T-helper 17 cell (primary cell): Measurements from ENCODE around the gene SLC15A2. TPM values are rescaled to one million over a fixed set of nuclear protein-coding genes. Genes with fewer than 3 reads are reported as not detected.
"Not testable (repeated sequence)": the region's sequence is repeated elsewhere in the genome, so short reads cannot be mapped to it uniquely, and the experiment has no call there.

ENCODE experiments used
- ATAC-seq: fragments of 150-1000 bp; cut with Tn5 transposase; 2 replicates; pipeline ENCODE4 v1.10.0; 2021; ENCODE audit warnings: mild to moderate bottlenecking, moderate library complexity
- DNase-seq, 3 donors: peaks; one replicate each; pipeline versions ENCODE4 v3.0.0 to v3.0.0-alpha.2; 2020 to 2021
- H3K9me3 ChIP-seq: one replicate; pipeline ENCODE4 v1.7.0; 2013; ENCODE audit warnings: low read length, mild to moderate bottlenecking; ENCODE audit not compliant: control insufficient read depth, poor library complexity, severe bottlenecking
- H3K27ac Mint-ChIP-seq: one replicate; pipeline ENCODE4 v1.8.0; 2022; ENCODE audit warnings: mild to moderate bottlenecking, moderate library complexity, mixed read lengths
- H3K27me3 Mint-ChIP-seq: one replicate; pipeline ENCODE4 v1.8.0; 2022; ENCODE audit warnings: mixed read lengths
- H3K36me3 Mint-ChIP-seq: one replicate; pipeline ENCODE4 v1.8.0; 2022; ENCODE audit warnings: low read depth, mixed read lengths
- H3K4me1 Mint-ChIP-seq: one replicate; pipeline ENCODE4 v1.8.0; 2022; ENCODE audit warnings: mild to moderate bottlenecking, mixed read lengths
- H3K4me3 Mint-ChIP-seq: one replicate; pipeline ENCODE4 v1.8.0; 2022; ENCODE audit warnings: mild to moderate bottlenecking, moderate library complexity, mixed read lengths
- total RNA-seq, 4 donors: library from RNA in 2 of 4; stranded (reverse) in 2 of 4; gene quantifications; one replicate each; pipeline ENCODE4 v1.2.3 and lab custom pipeline; 2022 to 2026

SLC15A2 gene
- total RNA-seq, 2 donors from 2014 or later: 0.44 to 2.6 TPM

DNA sequence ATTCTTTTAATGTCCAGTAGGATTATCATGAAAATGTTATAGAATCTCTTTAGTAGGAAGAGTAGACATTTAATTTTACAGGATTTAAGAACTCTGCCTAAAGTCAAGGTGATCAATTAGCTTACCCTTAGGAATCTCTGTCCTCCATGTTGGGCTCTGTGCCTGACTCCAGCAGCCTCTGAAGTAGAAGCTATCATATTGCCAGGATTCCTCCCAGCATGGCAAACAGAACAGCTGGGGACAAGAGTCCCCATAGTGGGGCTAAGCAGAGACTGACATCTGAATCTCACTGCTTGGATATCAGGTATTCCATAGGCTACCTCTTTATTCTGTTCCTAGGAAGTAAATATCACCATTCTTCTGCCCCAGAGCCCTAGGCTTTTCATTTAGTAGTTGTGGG, 1.5 kb downstream of the SLC15A2 start:
- ATAC-seq: no peak
- Mint-ChIP-seq H3K27ac (no peak overlapping the region), H3K27me3 (no peaks in the 10 kb centered on the region), H3K4me3 (no peak overlapping the region), H3K4me1 (peaks cover 2% of the 10 kb centered on the region), H3K36me3 (peaks cover 4% of the 10 kb centered on the region)
- H3K9me3 ChIP-seq: no peaks in the 10 kb centered on the region
- no peak for DNase-seq

DNA sequence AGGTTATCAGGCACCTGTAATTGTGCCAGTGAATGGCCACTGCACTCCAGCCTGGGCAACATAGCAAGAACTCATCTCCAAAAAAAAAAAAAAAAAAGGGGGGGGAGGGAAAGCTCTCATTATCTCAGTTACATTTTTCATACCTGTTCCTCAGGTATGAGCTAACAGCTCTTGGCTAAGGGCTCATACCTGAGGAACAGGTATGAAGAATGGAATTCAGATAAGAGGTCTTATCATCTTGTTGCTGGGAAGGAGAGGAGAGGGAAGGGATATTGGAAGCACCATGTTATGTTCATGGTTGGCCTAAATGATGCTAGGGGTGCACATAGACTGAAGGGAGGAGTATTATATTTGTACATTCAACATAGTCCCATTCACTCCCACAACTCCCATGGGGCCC, 2.6 kb downstream of the SLC15A2 start:
- peaks cover 4% of the 10 kb centered on the region for H3K36me3 Mint-ChIP-seq
- peaks cover 2% of the 10 kb centered on the region for H3K4me1 Mint-ChIP-seq
- H3K4me3 Mint-ChIP-seq: no peak overlapping the region
- no peak overlapping the region for H3K27ac Mint-ChIP-seq
- no peaks in the 10 kb centered on the region for H3K27me3 Mint-ChIP-seq
- no peaks in the 10 kb centered on the region for H3K9me3 ChIP-seq
- ATAC-seq (no peak), DNase-seq (no peak)

DNA sequence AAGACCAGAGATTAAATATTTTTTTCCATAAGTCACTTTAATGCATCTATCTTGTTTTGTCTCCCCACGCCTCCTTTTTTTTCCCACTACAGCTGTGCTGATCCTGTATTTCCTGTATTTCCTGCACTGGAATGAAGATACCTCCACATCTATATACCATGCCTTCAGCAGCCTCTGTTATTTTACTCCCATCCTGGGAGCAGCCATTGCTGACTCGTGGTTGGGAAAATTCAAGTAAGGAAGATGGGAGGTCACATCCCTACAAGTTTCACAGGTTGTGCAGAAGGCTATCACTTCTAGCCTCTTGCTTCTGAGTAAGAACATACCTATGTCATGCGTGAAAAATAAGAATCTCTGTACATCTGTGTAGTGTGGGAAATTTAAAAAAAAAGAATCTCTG, 3.1 kb downstream of the SLC15A2 start:
- no peak overlapping the region for H3K4me3 Mint-ChIP-seq
- H3K4me1 Mint-ChIP-seq: peaks cover 2% of the 10 kb centered on the region
- no peaks in the 10 kb centered on the region for H3K27me3 Mint-ChIP-seq
- peaks cover 4% of the 10 kb centered on the region for H3K36me3 Mint-ChIP-seq
- DNase-seq (no peak), ATAC-seq (no peak)
- no peaks in the 10 kb centered on the region for H3K9me3 ChIP-seq
- H3K27ac Mint-ChIP-seq: peak overlapping the region; percentile 29

DNA sequence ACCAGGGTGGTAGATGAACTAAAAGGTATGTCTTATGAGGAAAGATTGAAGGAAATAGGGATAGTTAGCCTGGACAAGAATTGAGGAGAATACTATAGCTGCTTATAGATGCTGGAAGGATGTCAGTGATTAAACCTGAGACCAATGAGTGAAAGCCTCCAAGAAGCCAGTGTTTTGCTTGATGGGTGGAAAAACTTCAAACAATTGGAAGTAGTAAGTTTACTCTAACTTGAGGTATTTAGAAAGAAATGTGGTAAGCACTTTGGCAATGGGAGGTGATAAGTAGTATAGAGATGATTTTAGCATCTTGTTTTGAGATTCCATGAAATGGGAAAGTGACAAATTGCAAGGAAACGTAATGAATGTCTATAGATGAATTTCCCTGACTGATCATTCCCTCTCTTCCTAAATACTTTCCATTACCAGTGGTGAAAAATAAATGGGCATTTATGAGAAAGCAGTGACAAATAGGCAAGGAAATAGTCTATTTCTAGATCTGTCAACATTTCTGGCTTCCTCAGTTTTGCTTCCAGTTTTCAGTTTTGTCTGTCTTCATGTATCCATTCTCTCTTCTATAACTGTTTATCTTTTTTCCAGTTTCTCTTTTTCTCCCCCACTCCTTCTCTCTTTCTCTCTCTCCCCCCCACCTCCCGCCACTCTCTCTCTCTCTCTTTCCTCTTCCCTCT, 19.2 kb downstream of the SLC15A2 start:
- no peaks in the 10 kb centered on the region for H3K9me3 ChIP-seq
- Mint-ChIP-seq H3K36me3 (peaks cover 11% of the 10 kb centered on the region), H3K27me3 (no peaks in the 10 kb centered on the region), H3K27ac (no peak overlapping the region), H3K4me1 (no peaks in the 10 kb centered on the region), H3K4me3 (no peak overlapping the region)
- ATAC-seq: no peak
- DNase-seq: no peak

DNA sequence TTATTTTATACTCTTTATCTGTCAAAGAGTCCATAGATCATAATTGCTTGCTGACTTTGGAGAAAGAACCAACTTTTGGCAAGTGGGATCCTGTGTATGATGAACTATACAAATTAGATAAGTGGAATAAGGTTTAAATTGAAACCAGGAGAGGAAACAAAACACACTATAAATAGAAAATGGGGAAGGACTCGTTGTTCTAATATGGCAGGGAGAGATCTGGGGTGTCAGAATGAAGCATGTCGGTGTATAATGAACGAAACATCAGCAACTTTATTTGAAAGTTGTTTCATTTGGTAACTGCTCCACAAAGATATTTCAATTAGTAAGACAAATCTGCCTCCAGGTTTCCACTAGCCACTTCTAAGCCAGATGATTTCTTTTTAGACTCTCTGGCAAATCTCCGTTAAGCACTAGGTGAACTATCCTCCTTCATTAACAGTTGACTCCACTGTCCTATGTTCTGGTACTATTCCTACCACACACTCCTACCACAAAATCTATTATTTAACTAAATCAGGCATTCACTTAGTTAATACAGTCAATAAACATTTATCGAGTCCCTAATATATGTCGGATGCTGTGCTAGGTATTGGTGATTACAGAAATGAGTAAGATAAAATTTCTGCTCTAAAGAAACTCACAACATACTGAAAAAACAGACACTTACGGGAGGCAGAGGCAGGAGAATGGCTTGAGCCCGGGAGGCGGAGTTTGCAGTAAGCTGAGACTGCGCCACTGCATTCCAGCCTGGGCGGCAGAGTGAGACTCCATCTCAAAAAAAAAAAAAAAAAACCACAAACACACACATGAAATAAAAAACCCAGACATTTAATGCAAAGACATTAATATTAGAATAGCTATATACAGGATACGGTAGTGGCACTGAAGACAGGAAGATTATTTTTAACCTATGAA, 20.1 kb downstream of the SLC15A2 start:
- Mint-ChIP-seq H3K4me3 (no peak overlapping the region), H3K27ac (no peak overlapping the region), H3K36me3 (peaks cover 11% of the 10 kb centered on the region), H3K4me1 (no peaks in the 10 kb centered on the region), H3K27me3 (no peaks in the 10 kb centered on the region)
- DNase-seq: no peak
- ATAC-seq: no peak
- H3K9me3 ChIP-seq: no peaks in the 10 kb centered on the region

DNA sequence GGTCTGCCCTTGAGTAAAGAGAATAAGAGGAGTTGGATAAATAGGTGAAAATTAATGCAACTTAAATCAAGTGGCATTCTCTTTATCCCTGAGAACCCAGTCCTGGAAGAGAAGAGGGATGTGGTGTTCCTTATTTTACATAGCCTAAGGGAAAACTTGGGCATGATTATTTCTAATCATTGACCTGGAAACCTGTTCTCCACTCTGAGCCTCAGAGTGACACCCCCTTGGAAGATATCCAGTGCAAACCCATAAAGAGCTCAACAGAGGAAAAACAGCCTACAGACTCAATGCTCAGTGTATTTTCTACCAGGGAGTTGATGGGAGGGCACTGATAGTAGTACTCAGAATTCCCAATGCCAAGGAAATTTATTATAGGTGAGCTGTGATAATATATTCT, 22.0 kb downstream of the SLC15A2 start:
- no peak overlapping the region for H3K27ac Mint-ChIP-seq
- no peak overlapping the region for H3K4me3 Mint-ChIP-seq
- no peaks in the 10 kb centered on the region for H3K27me3 Mint-ChIP-seq
- ATAC-seq (no peak), DNase-seq (no peak)
- no peaks in the 10 kb centered on the region for H3K4me1 Mint-ChIP-seq
- no peaks in the 10 kb centered on the region for H3K9me3 ChIP-seq
- peaks cover 7% of the 10 kb centered on the region for H3K36me3 Mint-ChIP-seq

DNA sequence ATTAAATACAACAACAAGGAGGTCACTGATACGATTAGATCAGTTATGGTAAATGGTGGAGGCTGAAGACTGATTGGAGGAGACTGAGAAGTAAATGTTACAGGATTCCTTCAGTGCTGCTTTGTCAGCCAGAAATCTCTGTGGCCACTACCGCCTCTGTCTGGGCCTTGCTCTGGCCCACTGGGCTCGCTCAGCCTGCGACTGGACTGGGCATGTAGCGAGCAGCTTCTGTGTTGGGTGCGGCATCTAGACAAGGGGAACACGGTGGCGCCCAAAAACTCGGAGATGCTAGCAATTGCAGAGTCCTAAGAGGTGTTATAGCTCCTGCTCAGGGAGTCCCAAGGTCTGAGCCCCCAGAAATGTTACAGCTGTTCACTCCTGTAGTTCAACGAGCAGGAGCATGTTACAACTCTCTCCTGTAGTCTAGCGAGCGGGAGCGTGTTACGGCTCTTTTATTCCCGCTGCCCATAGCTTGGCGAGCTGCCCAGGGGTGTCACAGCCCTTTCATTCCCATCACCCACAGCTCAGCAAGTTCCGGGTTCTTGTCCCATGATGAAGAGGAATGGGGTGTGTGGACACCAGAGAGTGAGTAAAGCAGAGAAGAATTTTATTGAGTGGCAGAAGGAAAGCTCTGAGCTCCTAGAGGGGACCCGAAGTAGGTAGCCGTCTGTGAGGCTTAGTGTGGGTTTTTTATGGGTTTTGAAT, 24.7 kb downstream of the SLC15A2 start:
- no peaks in the 10 kb centered on the region for H3K27me3 Mint-ChIP-seq
- no peak overlapping the region for H3K4me3 Mint-ChIP-seq
- no peaks in the 10 kb centered on the region for H3K4me1 Mint-ChIP-seq
- H3K27ac Mint-ChIP-seq: no peak overlapping the region
- ATAC-seq (no peak), DNase-seq (no peak)
- peaks cover 6% of the 10 kb centered on the region for H3K36me3 Mint-ChIP-seq
- H3K9me3 ChIP-seq: no peaks in the 10 kb centered on the region

DNA sequence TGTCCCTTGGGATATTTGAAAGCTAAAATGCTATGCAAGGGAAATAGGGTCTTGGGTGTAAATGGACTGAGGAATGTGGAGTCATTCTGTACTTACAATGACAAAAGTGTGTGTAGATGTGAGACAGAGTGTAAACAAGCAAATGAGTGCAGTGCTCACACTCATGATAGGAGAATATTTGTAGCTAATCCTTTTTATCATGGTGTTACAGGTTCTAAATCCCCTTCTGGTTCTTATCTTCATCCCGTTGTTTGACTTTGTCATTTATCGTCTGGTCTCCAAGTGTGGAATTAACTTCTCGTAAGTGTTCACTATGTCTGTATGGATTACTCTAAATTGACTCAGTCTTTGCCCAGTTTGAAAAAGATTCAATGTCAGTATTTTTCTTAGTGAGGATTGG, 30.5 kb downstream of the SLC15A2 start:
- H3K4me1 Mint-ChIP-seq: no peaks in the 10 kb centered on the region
- no peak overlapping the region for H3K27ac Mint-ChIP-seq
- H3K36me3 Mint-ChIP-seq: peaks cover 2% of the 10 kb centered on the region
- ATAC-seq (no peak), DNase-seq (no peak)
- H3K4me3 Mint-ChIP-seq: no peak overlapping the region
- H3K27me3 Mint-ChIP-seq: no peaks in the 10 kb centered on the region
- no peaks in the 10 kb centered on the region for H3K9me3 ChIP-seq

DNA sequence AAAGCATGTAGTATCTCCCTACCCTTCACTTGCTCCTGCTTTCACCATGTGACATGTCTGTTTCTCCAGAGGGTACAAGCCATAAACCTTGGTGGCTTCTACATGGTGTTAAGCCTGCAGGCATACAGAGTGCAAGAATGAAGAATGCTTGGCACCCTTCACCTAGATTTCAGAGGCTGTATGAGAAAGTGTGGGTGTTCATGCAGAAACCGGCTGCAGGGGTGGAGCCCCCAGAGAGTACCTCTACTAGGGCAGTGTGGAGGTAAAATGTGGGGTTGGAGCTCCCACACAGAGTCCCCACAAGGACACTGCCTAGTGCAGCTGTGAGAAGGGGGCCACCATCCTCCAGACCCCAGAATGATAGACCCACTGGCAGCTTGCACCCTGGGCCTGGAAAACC, 32.2 kb downstream of the SLC15A2 start:
- H3K9me3 ChIP-seq: no peaks in the 10 kb centered on the region
- DNase-seq: no peak
- H3K36me3 Mint-ChIP-seq: peaks cover 2% of the 10 kb centered on the region
- H3K4me1 Mint-ChIP-seq: no peaks in the 10 kb centered on the region
- no peaks in the 10 kb centered on the region for H3K27me3 Mint-ChIP-seq
- H3K4me3 Mint-ChIP-seq: no peak overlapping the region
- no peak for ATAC-seq
- no peak overlapping the region for H3K27ac Mint-ChIP-seq

DNA sequence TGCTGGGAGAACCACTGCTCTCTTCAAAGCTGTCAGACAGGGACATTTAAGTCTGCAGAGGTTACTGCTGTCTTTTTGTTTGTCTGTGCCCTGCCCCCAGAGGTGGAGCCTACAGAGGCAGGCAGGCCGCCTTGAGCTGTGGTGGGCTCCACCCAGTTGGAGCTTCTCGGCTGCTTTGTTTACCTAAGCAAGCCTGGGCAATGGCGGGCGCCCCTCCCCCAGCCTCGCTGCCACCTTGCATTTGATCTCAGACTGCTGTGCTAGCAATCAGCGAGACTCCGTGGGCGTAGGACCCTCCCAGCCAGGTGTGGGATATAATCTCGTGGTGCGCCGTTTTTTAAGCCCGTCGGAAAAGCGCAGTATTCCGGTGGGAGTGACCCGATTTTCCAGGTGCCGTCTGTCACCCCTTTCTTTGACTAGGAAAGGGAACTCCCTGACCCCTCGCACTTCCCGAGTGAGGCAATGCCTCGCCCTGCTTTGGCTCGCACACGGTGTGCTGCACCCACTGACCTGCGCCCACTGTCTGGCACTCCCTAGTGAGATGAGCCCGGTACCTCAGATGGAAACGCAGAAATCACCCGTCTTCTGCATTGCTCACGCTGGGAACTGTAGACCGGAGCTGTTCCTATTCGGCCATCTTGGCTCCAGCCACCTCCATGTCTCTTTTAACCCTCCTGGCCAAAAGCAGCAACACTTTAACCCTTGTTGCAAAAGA, 44.1 kb downstream of the SLC15A2 start:
- not testable (repeated sequence) for H3K36me3 Mint-ChIP-seq, H3K27me3 Mint-ChIP-seq, DNase-seq, H3K4me1 Mint-ChIP-seq, H3K9me3 ChIP-seq, H3K4me3 Mint-ChIP-seq, H3K27ac Mint-ChIP-seq, ATAC-seq

DNA sequence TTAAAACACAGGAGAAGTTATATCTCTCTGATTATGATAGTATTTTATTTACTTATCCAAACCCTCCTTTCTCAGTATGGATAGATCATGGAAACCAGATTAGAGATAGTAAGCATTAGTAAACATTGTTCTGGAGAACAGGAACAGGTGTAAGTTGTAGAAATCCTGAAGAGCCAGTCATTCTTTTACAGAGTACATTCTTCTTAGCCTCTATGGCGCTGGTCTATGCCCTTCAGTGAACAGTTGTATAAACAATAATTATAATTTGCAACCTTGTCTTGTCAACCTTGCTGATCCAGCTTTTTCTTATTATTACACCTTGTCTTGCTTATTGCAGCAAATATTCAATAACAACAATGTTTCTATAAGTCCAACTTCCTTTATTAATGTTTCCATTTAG, 47.4 kb downstream of the SLC15A2 start:
- H3K4me3 Mint-ChIP-seq: no peak overlapping the region
- ATAC-seq: no peak
- H3K27me3 Mint-ChIP-seq: no peaks in the 10 kb centered on the region
- no peak for DNase-seq
- H3K36me3 Mint-ChIP-seq: peaks cover 4% of the 10 kb centered on the region
- no peak overlapping the region for H3K27ac Mint-ChIP-seq
- H3K9me3 ChIP-seq: no peaks in the 10 kb centered on the region
- no peaks in the 10 kb centered on the region for H3K4me1 Mint-ChIP-seq

DNA sequence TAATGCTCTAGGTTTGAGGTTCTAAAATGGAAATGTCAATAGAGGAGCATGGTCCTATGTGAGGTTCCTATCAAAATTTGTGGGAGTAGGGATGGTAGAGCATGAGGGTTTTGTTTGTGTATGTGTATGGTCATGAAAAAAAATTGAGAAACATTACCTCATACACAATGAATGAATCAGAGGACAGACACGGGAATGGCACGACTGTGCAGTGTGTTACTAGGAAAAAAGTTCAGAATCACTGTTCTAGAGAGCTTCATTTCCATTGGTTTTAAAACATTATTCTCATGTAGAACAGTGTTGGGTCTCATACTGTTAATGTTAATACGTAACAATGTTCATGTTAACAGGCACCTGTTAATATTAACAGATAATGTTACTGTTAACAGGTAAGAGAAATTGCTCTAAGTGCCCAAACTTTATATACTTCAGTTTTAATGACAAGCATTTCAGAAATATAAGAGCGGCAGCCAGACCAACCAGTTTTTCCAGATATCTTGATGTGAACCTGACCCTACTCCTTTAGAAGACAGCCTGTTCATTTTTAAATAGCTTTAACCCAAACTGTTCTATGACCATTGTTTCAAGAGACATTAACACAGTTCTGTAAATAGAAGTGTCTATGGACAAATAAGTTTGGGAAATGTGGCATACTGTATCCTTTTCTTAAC, 48.0 kb downstream of the SLC15A2 start:
- ATAC-seq (no peak), DNase-seq (no peak)
- no peak overlapping the region for H3K27ac Mint-ChIP-seq
- peaks cover 4% of the 10 kb centered on the region for H3K36me3 Mint-ChIP-seq
- H3K27me3 Mint-ChIP-seq: no peaks in the 10 kb centered on the region
- no peaks in the 10 kb centered on the region for H3K9me3 ChIP-seq
- no peak overlapping the region for H3K4me3 Mint-ChIP-seq
- H3K4me1 Mint-ChIP-seq: no peaks in the 10 kb centered on the region
